HAP-1 (cell line): ENCODE results near the gene B4GALT2.

ENCODE experiments used
- DNase-seq, 2 experiments: peaks; one replicate each; pipeline ENCODE4 v3.0.0-alpha.2; 2016 to 2020; ENCODE audit warnings: low spot score in 2 of 2
- H3K27me3 ChIP-seq: fragments of 250-450 bp; sonication (Bioruptor Pico); 2 replicates; pipeline ENCODE4 v1.5.1; 2020; ENCODE audit warnings: low read depth, mild to moderate bottlenecking, moderate library complexity
- H3K36me3 ChIP-seq: fragments of 250-450 bp; sonication (Bioruptor Pico); replicated peaks from 2 replicates; pipeline ENCODE4 v1.5.1; 2020; ENCODE audit warnings: mild to moderate bottlenecking
- H3K4me1 ChIP-seq: fragments of 250-450 bp; sonication (Bioruptor Pico); 2 replicates; pipeline ENCODE4 v1.5.1; 2020; ENCODE audit warnings: mild to moderate bottlenecking
- H3K4me3 ChIP-seq: fragments of 250-450 bp; sonication (Bioruptor Pico); 2 replicates; pipeline ENCODE4 v1.5.1; 2020; ENCODE audit warnings: mild to moderate bottlenecking, moderate library complexity
- H3K9me3 ChIP-seq: fragments of 250-450 bp; sonication (Bioruptor Pico); 2 replicates; pipeline ENCODE4 v1.5.1; 2020; ENCODE audit warnings: mild to moderate bottlenecking, moderate library complexity
- in situ Hi-C: fragments of 300-500 bp; cut with MboI; formaldehyde crosslinking; loops from 3 replicates; pipeline ENCODE4 v1.14.3; 2020; ENCODE audit warnings: low sequenced_read_pairs, inconsistent platforms, mixed read lengths

B4GALT2 gene

GRCh38 chr1:43978551-43979260, at the start of gene B4GALT2:
Gene B4GALT2 (plus strand): TSS chr1:43979210. CDS start chr1:43981161, 1,951 bp downstream.
- Histone ChIP-seq H3K27me3 (no peaks in the 10 kb centered on the region), H3K4me1 (peaks cover 34% of the 10 kb centered on the region), H3K9me3 (no peaks in the 10 kb centered on the region), H3K36me3 (peaks cover 37% of the 10 kb centered on the region), H3K4me3 (peak within 1 kb of the TSS; percentile 54)
- DNase-seq = peak; percentile 45 to 66
- in situ Hi-C loops = no loop called here

DNA sequence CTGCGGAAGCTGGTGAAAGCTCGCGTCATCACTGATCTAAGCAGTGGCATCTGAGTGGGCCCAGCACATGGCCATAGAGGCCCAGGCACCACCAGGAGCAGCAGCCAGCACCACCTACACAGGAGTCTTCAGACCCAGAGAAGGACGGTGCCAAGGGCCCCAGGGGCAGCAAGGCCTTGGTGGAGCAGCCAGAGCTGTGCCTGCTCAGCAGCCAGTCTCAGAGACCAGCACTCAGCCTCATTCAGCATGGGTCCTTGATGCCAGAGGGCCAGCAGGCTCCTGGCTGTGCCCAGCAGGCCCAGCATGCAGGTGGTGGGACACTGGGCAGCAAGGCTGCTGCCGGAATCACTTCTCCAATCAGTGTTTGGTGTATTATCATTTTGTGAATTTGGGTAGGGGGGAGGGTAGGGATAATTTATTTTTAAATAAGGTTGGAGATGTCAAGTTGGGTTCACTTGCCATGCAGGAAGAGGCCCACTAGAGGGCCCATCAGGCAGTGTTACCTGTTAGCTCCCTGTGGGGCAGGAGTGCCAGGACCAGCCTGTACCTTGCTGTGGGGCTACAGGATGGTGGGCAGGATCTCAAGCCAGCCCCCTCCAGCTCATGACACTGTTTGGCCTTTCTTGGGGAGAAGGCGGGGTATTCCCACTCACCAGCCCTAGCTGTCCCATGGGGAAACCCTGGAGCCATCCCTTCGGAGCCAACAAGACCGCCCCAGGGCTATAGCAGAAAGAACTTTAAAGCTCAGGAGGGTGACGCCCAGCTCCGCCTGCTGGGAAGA, 48.7 kb upstream of the B4GALT2 start:
- H3K4me1 ChIP-seq = peaks cover 3% of the 10 kb centered on the region; the same call in 1 of the 2 replicates
- no peak overlapping the region for H3K4me3 ChIP-seq
- H3K9me3 ChIP-seq = no peaks in the 10 kb centered on the region
- H3K27me3 ChIP-seq = no peaks in the 10 kb centered on the region
- H3K36me3 ChIP-seq = no peaks in the 10 kb centered on the region
- peak in 1 of 2 experiments; percentile 41 for DNase-seq
- in situ Hi-C loops = loop anchor here (5.0 to 25.0 kb wide), 2 partner anchors 158 to 393 kb away; partner anchors contain the start of gene PTPRF

GRCh38 chr1:43930949-43931275, 48.1 kb upstream of the B4GALT2 start:
- Histone ChIP-seq H3K4me3 (no peak overlapping the region), H3K36me3 (no peaks in the 10 kb centered on the region), H3K9me3 (no peaks in the 10 kb centered on the region), H3K27me3 (no peaks in the 10 kb centered on the region), H3K4me1 (peaks cover 3% of the 10 kb centered on the region; the same call in 1 of the 2 replicates)
- DNase-seq = no peak
- in situ Hi-C loops = loop anchor here (5.0 to 25.0 kb wide), 2 partner anchors 159 to 394 kb away; partner anchors contain the start of gene PTPRF

DNA sequence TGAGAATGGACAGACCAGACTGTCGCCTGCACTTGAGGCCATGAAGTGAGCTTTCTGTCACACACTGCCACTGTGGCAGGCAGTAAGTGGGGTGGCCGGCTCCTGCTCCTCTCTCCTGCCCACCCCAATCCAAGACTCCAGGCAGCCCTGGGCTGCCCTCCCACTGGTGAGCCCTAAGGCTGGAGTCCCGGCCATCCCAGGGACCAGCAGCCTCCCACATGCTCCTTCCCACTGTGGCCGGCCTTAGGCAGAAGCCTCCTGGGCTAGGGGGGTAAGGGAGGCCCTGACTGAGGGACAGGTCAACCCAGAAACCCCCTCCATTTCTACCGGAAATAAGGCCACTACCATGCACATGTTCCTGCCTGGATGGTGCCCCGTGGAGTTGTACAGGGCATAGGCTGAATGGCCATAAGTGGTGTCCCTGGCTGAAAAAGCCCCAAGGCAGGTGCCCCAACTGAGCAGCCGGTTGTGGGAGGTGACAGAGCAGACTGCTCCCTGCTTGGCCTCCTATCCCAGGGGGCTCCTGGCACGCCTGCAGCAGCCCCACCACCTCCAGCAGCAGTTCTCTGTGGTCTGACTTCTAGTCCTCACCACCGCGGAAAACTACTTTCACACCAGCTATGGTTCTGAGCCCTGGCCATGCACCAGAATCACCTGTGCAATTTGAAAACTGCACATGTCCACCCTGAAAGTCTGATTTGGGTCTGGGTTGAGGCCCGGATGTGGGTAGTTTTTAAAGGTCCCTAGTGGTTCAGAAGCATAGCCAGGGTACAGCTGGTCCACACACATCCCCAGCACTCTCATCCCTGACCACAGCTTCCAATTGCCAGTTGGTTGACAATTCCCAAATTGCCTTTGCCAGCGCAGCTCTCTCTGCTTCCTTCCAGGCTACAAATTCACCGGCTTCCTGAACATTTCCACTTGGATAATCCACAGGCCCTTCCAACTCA, 47.0 kb upstream of the B4GALT2 start:
- Histone ChIP-seq H3K9me3 (no peaks in the 10 kb centered on the region), H3K4me1 (peaks cover 3% of the 10 kb centered on the region; the same call in 1 of the 2 replicates)
- in situ Hi-C loops = loop anchor here (5.0 to 25.0 kb wide), 2 partner anchors 160 to 395 kb away; partner anchors contain the start of gene PTPRF

GRCh38 chr1:43932786-43933385, 46.1 kb upstream of the B4GALT2 start:
- H3K4me3 ChIP-seq = no peak overlapping the region
- no peaks in the 10 kb centered on the region for H3K9me3 ChIP-seq
- no peaks in the 10 kb centered on the region for H3K36me3 ChIP-seq
- in situ Hi-C loops = loop anchor here (5.0 to 25.0 kb wide), 2 partner anchors 161 to 396 kb away; partner anchors contain the start of gene PTPRF
- no peak for DNase-seq
- H3K27me3 ChIP-seq = no peaks in the 10 kb centered on the region
- peaks cover 3% of the 10 kb centered on the region; the same call in 1 of the 2 replicates for H3K4me1 ChIP-seq

More for the DNA sequence above, 47.0 kb upstream of the B4GALT2 start:
- no peaks in the 10 kb centered on the region for H3K27me3 ChIP-seq
- no peaks in the 10 kb centered on the region for H3K36me3 ChIP-seq
- H3K4me3 ChIP-seq = no peak overlapping the region
- DNase-seq = no peak

DNA sequence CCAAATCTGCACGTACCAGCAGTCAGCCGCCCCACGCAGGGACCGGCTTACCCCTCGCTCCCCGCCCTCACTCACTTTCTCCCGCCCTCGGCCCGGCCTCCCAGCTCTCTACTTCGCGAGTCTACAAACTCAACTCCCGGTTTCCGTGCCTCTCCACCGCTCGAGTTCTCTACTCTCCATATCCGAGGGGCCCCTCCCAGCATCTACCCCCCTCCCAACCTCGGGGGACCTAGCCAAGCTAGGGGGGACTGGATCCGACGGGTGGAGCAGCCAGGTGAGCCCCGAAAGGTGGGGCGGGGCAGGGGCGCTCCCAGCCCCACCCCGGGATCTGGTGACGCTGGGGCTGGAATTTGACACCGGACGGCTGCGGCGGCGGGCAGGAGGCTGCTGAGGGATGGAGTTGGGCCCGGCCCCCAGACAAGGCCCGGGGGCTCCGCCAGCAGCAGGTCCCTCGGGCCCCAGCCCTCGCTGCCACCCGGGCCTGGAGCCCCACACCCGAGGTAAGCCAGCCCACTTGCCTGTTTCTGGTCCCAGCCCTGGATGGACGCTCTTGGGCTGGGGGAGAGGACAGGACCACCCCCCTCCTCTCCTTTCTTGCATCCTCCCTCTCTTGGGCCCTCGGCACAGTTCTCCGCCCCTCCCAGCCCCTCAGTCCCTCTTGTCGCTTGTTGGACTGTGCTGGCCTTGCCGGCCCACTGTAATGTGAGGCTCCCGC, 45.5 kb upstream of the B4GALT2 start, which contains the start of gene ARTN:
Gene ARTN, plus strand, starts transcription at position 416 of the 715 bp plus-strand sequence. CDS start 1,856 bp downstream, outside the sequence.
- in situ Hi-C loops = loop anchor here (5.0 to 25.0 kb wide), 2 partner anchors 161 to 396 kb away; partner anchors contain the start of gene PTPRF
- H3K27me3 ChIP-seq = no peaks in the 10 kb centered on the region
- H3K4me1 ChIP-seq = peaks cover 3% of the 10 kb centered on the region; the same call in 1 of the 2 replicates
- H3K36me3 ChIP-seq = no peaks in the 10 kb centered on the region
- H3K9me3 ChIP-seq = no peaks in the 10 kb centered on the region
- DNase-seq = no peak
- H3K4me3 ChIP-seq = no peak within 1 kb of the TSS

- Histone ChIP-seq H3K4me1 (peaks cover 3% of the 10 kb centered on the region; the same call in 1 of the 2 replicates), H3K27me3 (no peaks in the 10 kb centered on the region), H3K4me3 (no peak overlapping the region), H3K36me3 (no peaks in the 10 kb centered on the region), H3K9me3 (no peaks in the 10 kb centered on the region)
- DNase-seq = peak; percentile 63 to 87
- in situ Hi-C loops = loop anchor here (5.0 to 25.0 kb wide), 2 partner anchors 162 to 397 kb away; partner anchors contain the start of gene PTPRF
These were observed 44.7 kb upstream of the B4GALT2 start for GRCh38 chr1:43934101-43934985.

DNA sequence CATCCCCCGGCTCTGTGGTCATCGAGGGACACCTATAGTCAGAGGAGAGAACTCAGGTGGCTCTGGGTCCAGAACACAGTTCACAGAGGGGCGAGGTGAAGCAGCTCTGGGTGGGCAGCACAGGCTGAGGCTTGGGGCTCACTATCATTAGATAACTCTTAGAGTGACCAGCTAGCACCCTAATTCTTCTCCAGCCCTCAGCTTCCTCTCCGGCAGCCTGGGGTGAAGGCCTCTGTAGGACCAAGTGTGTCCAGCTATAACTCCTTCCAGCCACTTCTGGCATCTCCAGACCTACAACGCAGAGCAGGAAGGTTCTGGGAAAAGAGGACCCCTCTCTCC, 44.1 kb upstream of the B4GALT2 start:
- DNase-seq = no peak
- in situ Hi-C loops = loop anchor here (5.0 to 25.0 kb wide), 2 partner anchors 163 to 398 kb away; partner anchors contain the start of gene PTPRF
- Histone ChIP-seq H3K36me3 (no peaks in the 10 kb centered on the region), H3K4me1 (peaks cover 3% of the 10 kb centered on the region; the same call in 1 of the 2 replicates), H3K4me3 (no peak overlapping the region), H3K27me3 (no peaks in the 10 kb centered on the region), H3K9me3 (no peaks in the 10 kb centered on the region)

DNA sequence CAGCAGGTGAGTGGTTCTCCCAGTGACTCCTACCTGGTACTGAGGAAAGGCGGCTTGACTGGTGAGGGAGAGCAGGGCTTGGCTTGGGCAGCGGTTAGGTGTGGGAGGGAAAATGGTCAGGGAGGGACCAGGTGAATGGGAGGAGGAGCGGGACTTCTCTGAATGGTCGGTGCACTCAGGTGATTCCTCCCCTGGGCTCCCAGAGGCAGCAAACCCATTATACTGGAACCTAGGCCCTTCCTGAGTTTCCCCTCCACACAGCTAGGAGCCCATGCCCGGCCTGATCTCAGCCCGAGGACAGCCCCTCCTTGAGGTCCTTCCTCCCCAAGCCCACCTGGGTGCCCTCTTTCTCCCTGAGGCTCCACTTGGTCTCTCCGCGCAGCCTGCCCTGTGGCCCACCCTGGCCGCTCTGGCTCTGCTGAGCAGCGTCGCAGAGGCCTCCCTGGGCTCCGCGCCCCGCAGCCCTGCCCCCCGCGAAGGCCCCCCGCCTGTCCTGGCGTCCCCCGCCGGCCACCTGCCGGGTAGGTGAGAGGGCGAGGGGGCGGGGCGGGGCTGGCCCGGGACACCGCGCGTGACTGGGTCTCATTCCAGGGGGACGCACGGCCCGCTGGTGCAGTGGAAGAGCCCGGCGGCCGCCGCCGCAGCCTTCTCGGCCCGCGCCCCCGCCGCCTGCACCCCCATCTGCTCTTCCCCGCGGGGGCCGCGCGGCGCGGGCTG, 43.1 kb upstream of the B4GALT2 start:
- Histone ChIP-seq H3K9me3 (no peaks in the 10 kb centered on the region), H3K36me3 (no peaks in the 10 kb centered on the region), H3K27me3 (no peaks in the 10 kb centered on the region), H3K4me1 (peaks cover 3% of the 10 kb centered on the region; the same call in 1 of the 2 replicates), H3K4me3 (no peak overlapping the region)
- in situ Hi-C loops = loop anchor here (25.0 kb wide), 1 partner anchor 399 kb away; the partner anchor contains the start of gene PTPRF
- DNase-seq = no peak

- Histone ChIP-seq H3K9me3 (no peaks in the 10 kb centered on the region), H3K27me3 (no peaks in the 10 kb centered on the region), H3K36me3 (no peaks in the 10 kb centered on the region), H3K4me3 (no peak overlapping the region), H3K4me1 (peaks cover 3% of the 10 kb centered on the region; the same call in 1 of the 2 replicates)
- no peak for DNase-seq
- in situ Hi-C loops = loop anchor here (25.0 kb wide), 1 partner anchor 399 kb away; the partner anchor contains the start of gene PTPRF
These were observed 42.4 kb upstream of the B4GALT2 start for GRCh38 chr1:43936431-43937151.
